ENCODE measurements around the gene MYO18A.

Gene MYO18A

GRCh38 chr17:29116804-29117753 is 63.1 kb downstream of the MYO18A start:
- no peaks in the 10 kb centered on the region for H3K9me3 Mint-ChIP-seq
- no peak overlapping the region for H3K27ac Mint-ChIP-seq
- no peaks in the 10 kb centered on the region for H3K27me3 Mint-ChIP-seq
- peaks cover 4% of the 10 kb centered on the region for H3K36me3 Mint-ChIP-seq (ENCODE audit: low read depth)
- no peak overlapping the region for H3K4me3 Mint-ChIP-seq
- no peaks in the 10 kb centered on the region for H3K4me1 Mint-ChIP-seq (ENCODE audit: low read depth)

- no peak overlapping the region for H3K4me3 Mint-ChIP-seq
- H3K36me3 Mint-ChIP-seq (ENCODE audit: low read depth) = peaks cover 4% of the 10 kb centered on the region
- no peaks in the 10 kb centered on the region for H3K27me3 Mint-ChIP-seq
- H3K4me1 Mint-ChIP-seq (ENCODE audit: low read depth) = no peaks in the 10 kb centered on the region
- H3K27ac Mint-ChIP-seq = no peak overlapping the region
- H3K9me3 Mint-ChIP-seq = no peaks in the 10 kb centered on the region
Measured at GRCh38 chr17:29115961-29116803, 64.0 kb downstream of the MYO18A start.

GRCh38 chr17:29115435-29115834 is 64.8 kb downstream of the MYO18A start:
- Mint-ChIP-seq H3K4me1 (ENCODE audit: low read depth) (no peaks in the 10 kb centered on the region), H3K27me3 (no peaks in the 10 kb centered on the region), H3K9me3 (no peaks in the 10 kb centered on the region), H3K4me3 (no peak overlapping the region), H3K27ac (no peak overlapping the region), H3K36me3 (ENCODE audit: low read depth) (peaks cover 8% of the 10 kb centered on the region)

- H3K4me1 Mint-ChIP-seq (ENCODE audit: low read depth) = no peaks in the 10 kb centered on the region
- no peaks in the 10 kb centered on the region for H3K27me3 Mint-ChIP-seq
- H3K9me3 Mint-ChIP-seq = no peaks in the 10 kb centered on the region
- no peak overlapping the region for H3K27ac Mint-ChIP-seq
- H3K36me3 Mint-ChIP-seq (ENCODE audit: low read depth) = peaks cover 12% of the 10 kb centered on the region
- H3K4me3 Mint-ChIP-seq = no peak overlapping the region
Measured at GRCh38 chr17:29114141-29114540, 66.1 kb downstream of the MYO18A start.

GRCh38 chr17:29113334-29113733 is 66.9 kb downstream of the MYO18A start:
- no peak overlapping the region for H3K27ac Mint-ChIP-seq
- no peaks in the 10 kb centered on the region for H3K9me3 Mint-ChIP-seq
- H3K4me3 Mint-ChIP-seq = no peak overlapping the region
- H3K27me3 Mint-ChIP-seq = no peaks in the 10 kb centered on the region
- H3K36me3 Mint-ChIP-seq (ENCODE audit: low read depth) = peaks cover 10% of the 10 kb centered on the region
- H3K4me1 Mint-ChIP-seq (ENCODE audit: low read depth) = no peaks in the 10 kb centered on the region

- H3K4me1 Mint-ChIP-seq (ENCODE audit: low read depth) = no peaks in the 10 kb centered on the region
- H3K4me3 Mint-ChIP-seq = no peak overlapping the region
- no peaks in the 10 kb centered on the region for H3K9me3 Mint-ChIP-seq
- peaks cover 10% of the 10 kb centered on the region for H3K36me3 Mint-ChIP-seq (ENCODE audit: low read depth)
- H3K27ac Mint-ChIP-seq = no peak overlapping the region
- no peaks in the 10 kb centered on the region for H3K27me3 Mint-ChIP-seq
Measured at GRCh38 chr17:29112771-29113295, 67.4 kb downstream of the MYO18A start.

GRCh38 chr17:29111816-29112499 is 68.2 kb downstream of the MYO18A start:
- H3K9me3 Mint-ChIP-seq = no peaks in the 10 kb centered on the region
- H3K27ac Mint-ChIP-seq = no peak overlapping the region
- H3K4me3 Mint-ChIP-seq = no peak overlapping the region
- H3K36me3 Mint-ChIP-seq (ENCODE audit: low read depth) = peaks cover 10% of the 10 kb centered on the region
- H3K4me1 Mint-ChIP-seq (ENCODE audit: low read depth) = no peaks in the 10 kb centered on the region
- no peaks in the 10 kb centered on the region for H3K27me3 Mint-ChIP-seq

GRCh38 chr17:29110372-29110757 is 69.8 kb downstream of the MYO18A start:
- no peak overlapping the region for H3K27ac Mint-ChIP-seq
- peaks cover 17% of the 10 kb centered on the region for H3K36me3 Mint-ChIP-seq (ENCODE audit: low read depth)
- H3K9me3 Mint-ChIP-seq = no peaks in the 10 kb centered on the region
- no peaks in the 10 kb centered on the region for H3K4me1 Mint-ChIP-seq (ENCODE audit: low read depth)
- no peaks in the 10 kb centered on the region for H3K27me3 Mint-ChIP-seq
- no peak overlapping the region for H3K4me3 Mint-ChIP-seq

GRCh38 chr17:29109477-29110371 is 70.5 kb downstream of the MYO18A start:
- Mint-ChIP-seq H3K4me3 (no peak overlapping the region), H3K4me1 (ENCODE audit: low read depth) (no peaks in the 10 kb centered on the region), H3K9me3 (no peaks in the 10 kb centered on the region), H3K36me3 (ENCODE audit: low read depth) (peaks cover 18% of the 10 kb centered on the region), H3K27ac (peak overlapping the region; percentile 5), H3K27me3 (no peaks in the 10 kb centered on the region)

- no peak overlapping the region for H3K4me3 Mint-ChIP-seq
- no peaks in the 10 kb centered on the region for H3K9me3 Mint-ChIP-seq
- peaks cover 18% of the 10 kb centered on the region for H3K36me3 Mint-ChIP-seq (ENCODE audit: low read depth)
- no peaks in the 10 kb centered on the region for H3K27me3 Mint-ChIP-seq
- no peak overlapping the region for H3K27ac Mint-ChIP-seq
- H3K4me1 Mint-ChIP-seq (ENCODE audit: low read depth) = no peaks in the 10 kb centered on the region
Measured at GRCh38 chr17:29108823-29109476, 71.2 kb downstream of the MYO18A start.

GRCh38 chr17:29107933-29108822 is 72.0 kb downstream of the MYO18A start:
- H3K27ac Mint-ChIP-seq = no peak overlapping the region
- peaks cover 18% of the 10 kb centered on the region for H3K36me3 Mint-ChIP-seq (ENCODE audit: low read depth)
- H3K4me1 Mint-ChIP-seq (ENCODE audit: low read depth) = no peaks in the 10 kb centered on the region
- no peaks in the 10 kb centered on the region for H3K27me3 Mint-ChIP-seq
- no peaks in the 10 kb centered on the region for H3K9me3 Mint-ChIP-seq
- no peak overlapping the region for H3K4me3 Mint-ChIP-seq

- Mint-ChIP-seq H3K4me1 (ENCODE audit: low read depth) (no peaks in the 10 kb centered on the region), H3K9me3 (no peaks in the 10 kb centered on the region), H3K27ac (no peak overlapping the region), H3K27me3 (no peaks in the 10 kb centered on the region), H3K36me3 (ENCODE audit: low read depth) (peaks cover 18% of the 10 kb centered on the region), H3K4me3 (no peak overlapping the region)
Measured at GRCh38 chr17:29107084-29107483, 73.1 kb downstream of the MYO18A start.

GRCh38 chr17:29103341-29103740 is 76.9 kb downstream of the MYO18A start:
- H3K4me3 Mint-ChIP-seq = no peak overlapping the region
- H3K27ac Mint-ChIP-seq = no peak overlapping the region
- H3K4me1 Mint-ChIP-seq (ENCODE audit: low read depth) = no peaks in the 10 kb centered on the region
- H3K36me3 Mint-ChIP-seq (ENCODE audit: low read depth) = peaks cover 8% of the 10 kb centered on the region
- H3K27me3 Mint-ChIP-seq = no peaks in the 10 kb centered on the region
- no peaks in the 10 kb centered on the region for H3K9me3 Mint-ChIP-seq

All from stimulated activated naive CD8-positive, alpha-beta T cell treated with anti-CD3 and anti-CD28 coated beads, Interleukin-15, Interleukin-2, amounts not matched to agents 100 ng/mL and 50 ng/mL, for 24 hours (primary cell).